ENCODE data around the gene OBSCN. TPM values are rescaled to one million over a fixed set of nuclear protein-coding genes. Genes with fewer than 3 reads are reported as not detected.

The OBSCN gene
- total and polyA plus RNA-seq, 2 experiments from 2014 or later, result 1.1 to 5.2 TPM

- Histone ChIP-seq H3K9ac (no peak overlapping the region), H3K9me2 (ENCODE audit: insufficient read depth) (no peaks in the 10 kb centered on the region)
- in situ Hi-C loops (cut with MboI), result no loop called here
Observed at GRCh38 chr1:228287541-228288425, 79.9 kb downstream of the OBSCN start.

GRCh38 chr1:228288536-228289238 lies 80.8 kb downstream of the OBSCN start:
- H3K27ac ChIP-seq, result no peak overlapping the region
- no peak overlapping the region for H3K9ac ChIP-seq
- in situ Hi-C loops (cut with MboI), result no loop called here
- no peaks in the 10 kb centered on the region for H3K79me2 ChIP-seq (ENCODE audit: insufficient read depth)
- H3K4me1 ChIP-seq (ENCODE audit: insufficient read depth), result no peaks in the 10 kb centered on the region
- TF ChIP-seq EZH2 (IDR thresholded peaks at IDR 0.05; ENCODE audit: insufficient read depth, poor library complexity, severe bottlenecking), result no peak
- no peak for TF ChIP-seq EZH2phosphoT487 (IDR thresholded peaks at IDR 0.05; ENCODE audit: insufficient read depth, low read depth)
- H3F3A ChIP-seq (ENCODE audit: insufficient read depth), result no peaks in the 10 kb centered on the region
- no peaks in the 10 kb centered on the region for H3K9me3 ChIP-seq (ENCODE audit: low read depth)
- no peak overlapping the region for H2AFZ ChIP-seq
- no peak overlapping the region for H3K4me3 ChIP-seq
- WGBS, 2 experiments (ENCODE audit: low coverage in 1 of 2, low lambda C conversion rate in 2 of 2, missing lambda C conversion rate in 2 of 2), result 62 to 68% methylated on average over 17 to 18 of the region's 18 CpGs
- no peak for DNase-seq
- H4K20me1 ChIP-seq (ENCODE audit: insufficient read depth), result no peaks in the 10 kb centered on the region
- H3K36me3 ChIP-seq (ENCODE audit: low read depth), result no peaks in the 10 kb centered on the region
- H3K27me3 ChIP-seq (replicated peaks; ENCODE audit: insufficient read depth), result no peaks in the 10 kb centered on the region
- H3K4me2 ChIP-seq (ENCODE audit: unreplicated experiment), result no peak overlapping the region
- no peaks in the 10 kb centered on the region for H3K9me2 ChIP-seq (ENCODE audit: insufficient read depth)

More at GRCh38 chr1:228287541-228288425, 79.9 kb downstream of the OBSCN start:
- 85% methylated on average over 26 to 32 of the region's 32 CpGs for WGBS, 2 experiments (ENCODE audit: low coverage in 1 of 2, low lambda C conversion rate in 2 of 2, missing lambda C conversion rate in 2 of 2)
- Histone ChIP-seq H3F3A (ENCODE audit: insufficient read depth) (no peaks in the 10 kb centered on the region), H2AFZ (no peak overlapping the region), H3K9me3 (ENCODE audit: low read depth) (no peaks in the 10 kb centered on the region), H3K27ac (no peak overlapping the region), H3K4me2 (ENCODE audit: unreplicated experiment) (no peak overlapping the region), H3K4me1 (ENCODE audit: insufficient read depth) (no peaks in the 10 kb centered on the region), H3K36me3 (ENCODE audit: low read depth) (no peaks in the 10 kb centered on the region), H3K27me3 (replicated peaks; ENCODE audit: insufficient read depth) (no peaks in the 10 kb centered on the region), H3K79me2 (ENCODE audit: insufficient read depth) (no peaks in the 10 kb centered on the region), H3K4me3 (no peak overlapping the region), H4K20me1 (ENCODE audit: insufficient read depth) (no peaks in the 10 kb centered on the region)
- TF ChIP-seq EZH2phosphoT487 (IDR thresholded peaks at IDR 0.05; ENCODE audit: insufficient read depth, low read depth), result no peak
- no peak for TF ChIP-seq EZH2 (IDR thresholded peaks at IDR 0.05; ENCODE audit: insufficient read depth, poor library complexity, severe bottlenecking)
- no peak for DNase-seq

- no peaks in the 10 kb centered on the region for H4K20me1 ChIP-seq (ENCODE audit: insufficient read depth)
- H3K27me3 ChIP-seq (replicated peaks; ENCODE audit: insufficient read depth), result no peaks in the 10 kb centered on the region
- no peaks in the 10 kb centered on the region for H3F3A ChIP-seq (ENCODE audit: insufficient read depth)
- H2AFZ ChIP-seq, result no peak overlapping the region
- no peak for TF ChIP-seq EZH2phosphoT487 (IDR thresholded peaks at IDR 0.05; ENCODE audit: insufficient read depth, low read depth)
- TF ChIP-seq EZH2 (IDR thresholded peaks at IDR 0.05; ENCODE audit: insufficient read depth, poor library complexity, severe bottlenecking), result no peak
- no peak overlapping the region for H3K4me3 ChIP-seq
- no peaks in the 10 kb centered on the region for H3K9me2 ChIP-seq (ENCODE audit: insufficient read depth)
- H3K4me1 ChIP-seq (ENCODE audit: insufficient read depth), result no peaks in the 10 kb centered on the region
- no peaks in the 10 kb centered on the region for H3K79me2 ChIP-seq (ENCODE audit: insufficient read depth)
- no peaks in the 10 kb centered on the region for H3K9me3 ChIP-seq (ENCODE audit: low read depth)
- 73 to 76% methylated on average over 12 of the region's 12 CpGs for WGBS, 2 experiments (ENCODE audit: low coverage in 1 of 2, low lambda C conversion rate in 2 of 2, missing lambda C conversion rate in 2 of 2)
- H3K36me3 ChIP-seq (ENCODE audit: low read depth), result no peaks in the 10 kb centered on the region
- in situ Hi-C loops (cut with MboI), result no loop called here
- no peak overlapping the region for H3K9ac ChIP-seq
- no peak overlapping the region for H3K4me2 ChIP-seq (ENCODE audit: unreplicated experiment)
- H3K27ac ChIP-seq, result no peak overlapping the region
- no peak for DNase-seq
Observed at GRCh38 chr1:228289239-228289849, 81.5 kb downstream of the OBSCN start.
